A673 (cell line): Measurements from ENCODE around the gene CLUH.

ENCODE experiments used
- EZH2 ChIP-seq: fragments of 200-600 bp; sonication (generic); IDR thresholded peaks from 2 replicates; pipeline ENCODE4 v1.6.1; 2017; ENCODE audit warnings: borderline replicate concordance, low read depth, mild to moderate bottlenecking, mixed read lengths, antibody characterized with exemption, low read length; ENCODE audit not compliant: poor library complexity, severe bottlenecking
- TF ChIP-seq, protein P1 (sequence below): fragments of 300-800, 200-600 bp; sonication (generic); conservative IDR thresholded peaks from 2 replicates; pipeline ENCODE4 v1.5.1; 2017; ENCODE audit warnings: low read depth, mild to moderate bottlenecking, antibody characterized with exemption, low read length, moderate library complexity, mixed read lengths

- no peak for TF ChIP-seq EZH2
- TF ChIP-seq, protein P1, sequence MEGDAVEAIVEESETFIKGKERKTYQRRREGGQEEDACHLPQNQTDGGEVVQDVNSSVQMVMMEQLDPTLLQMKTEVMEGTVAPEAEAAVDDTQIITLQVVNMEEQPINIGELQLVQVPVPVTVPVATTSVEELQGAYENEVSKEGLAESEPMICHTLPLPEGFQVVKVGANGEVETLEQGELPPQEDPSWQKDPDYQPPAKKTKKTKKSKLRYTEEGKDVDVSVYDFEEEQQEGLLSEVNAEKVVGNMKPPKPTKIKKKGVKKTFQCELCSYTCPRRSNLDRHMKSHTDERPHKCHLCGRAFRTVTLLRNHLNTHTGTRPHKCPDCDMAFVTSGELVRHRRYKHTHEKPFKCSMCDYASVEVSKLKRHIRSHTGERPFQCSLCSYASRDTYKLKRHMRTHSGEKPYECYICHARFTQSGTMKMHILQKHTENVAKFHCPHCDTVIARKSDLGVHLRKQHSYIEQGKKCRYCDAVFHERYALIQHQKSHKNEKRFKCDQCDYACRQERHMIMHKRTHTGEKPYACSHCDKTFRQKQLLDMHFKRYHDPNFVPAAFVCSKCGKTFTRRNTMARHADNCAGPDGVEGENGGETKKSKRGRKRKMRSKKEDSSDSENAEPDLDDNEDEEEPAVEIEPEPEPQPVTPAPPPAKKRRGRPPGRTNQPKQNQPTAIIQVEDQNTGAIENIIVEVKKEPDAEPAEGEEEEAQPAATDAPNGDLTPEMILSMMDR, result no peak
Measured at GRCh38 chr17:2706911-2707510, 4.6 kb downstream of the CLUH start.
